SK-N-SH (cell line): ENCODE measurements around the gene ZNF467. TPM values are rescaled to one million over a fixed set of nuclear protein-coding genes. Genes with fewer than 3 reads are reported as not detected.

Experiments
- CTCF ChIA-PET: fragments of 300-600, 350-600 bp; formaldehyde crosslinking; extraction: SDS; loops from one replicate; lab custom pipeline; 2021; lab: Yijun Ruan, JAX
- POLR2A ChIA-PET: fragments of 350-600 bp; sonication (Branson Sonifier 250); formaldehyde crosslinking; extraction: SDS; loops from one replicate; lab custom pipeline; 2020; ENCODE audit warnings: antibody characterized with exemption, inconsistent platforms; lab: Yijun Ruan, JAX
- DNase-seq: peaks from one replicate; pipeline ENCODE4 v3.0.0; 2012
- H2AFZ ChIP-seq: fragments of 200-600 bp; sonication (generic); 2 replicates; pipeline ENCODE4 v1.8.1; 2016; ENCODE audit warnings: antibody characterized with exemption, mild to moderate bottlenecking, low read depth
- H3F3A ChIP-seq: fragments of 200-600 bp; sonication (generic); replicated peaks from 2 replicates; pipeline ENCODE3; 2016; ENCODE audit warnings: antibody characterized with exemption, mild to moderate bottlenecking; ENCODE audit not compliant: insufficient read depth
- H3K27ac ChIP-seq, 2 experiments: fragments of 200-500 bp in 1 of 2; fragments of 200-600 bp in 1 of 2; sonication (Bioruptor generic) in 1 of 2; sonication (generic), shearing (Covaris generic) in 1 of 2; 2 replicates each; pipeline versions ENCODE4 v1.5.1 to v1.6.1; 2014 to 2016; ENCODE audit warnings: low read depth in 2 of 2, inconsistent platforms in 1 of 2, low read length in 1 of 2, mild to moderate bottlenecking in 1 of 2, mixed read lengths in 1 of 2
- H3K27me3 ChIP-seq: fragments of 200-600 bp; sonication (generic), shearing (Covaris generic); 2 replicates; pipeline ENCODE4 v1.6.1; 2016; ENCODE audit warnings: mixed run types; ENCODE audit not compliant: insufficient read depth
- H3K36me3 ChIP-seq, 2 experiments: fragments of 200-500 bp in 1 of 2; fragments of 200-600 bp in 1 of 2; sonication (Bioruptor generic) in 1 of 2; sonication (generic) in 1 of 2; replicated peaks in 1 of 2; 2 replicates each; pipeline versions ENCODE3 to v1.5.1; 2014 to 2016; ENCODE audit warnings: low read length in 1 of 2, mild to moderate bottlenecking in 1 of 2; ENCODE audit not compliant: insufficient read depth in 2 of 2, control insufficient read depth in 1 of 2
- H3K4me1 ChIP-seq, 2 experiments: fragments of 200-500 bp in 1 of 2; fragments of 200-600 bp in 1 of 2; sonication (Bioruptor generic) in 1 of 2; sonication (generic), shearing (Covaris generic) in 1 of 2; 2 replicates each; pipeline versions ENCODE4 v1.5.1 to v1.6.1; 2014 to 2016; ENCODE audit warnings: low read depth in 1 of 2, low read length in 1 of 2, mixed run types in 1 of 2; ENCODE audit not compliant: insufficient read depth in 2 of 2, control insufficient read depth in 1 of 2
- H3K4me2 ChIP-seq: fragments of 200-600 bp; sonication (generic), shearing (Covaris generic); 2 replicates; pipeline ENCODE4 v1.6.1; 2017; ENCODE audit warnings: mixed run types
- H3K4me3 ChIP-seq, 2 experiments: fragments of 200-500 bp in 1 of 2; fragments of 200-600 bp in 1 of 2; sonication (Bioruptor generic) in 1 of 2; sonication (generic), shearing (Covaris generic) in 1 of 2; 2 replicates each; pipeline versions ENCODE4 v1.5.1 to v1.8.1; 2014 to 2016; ENCODE audit warnings: low read depth in 2 of 2, inconsistent platforms in 1 of 2, low read length in 1 of 2, mild to moderate bottlenecking in 1 of 2, mixed read lengths in 1 of 2, moderate library complexity in 1 of 2
- H3K79me2 ChIP-seq: fragments of 200-600 bp; sonication (generic); 2 replicates; pipeline ENCODE4 v1.8.1; 2017; ENCODE audit warnings: mild to moderate bottlenecking; ENCODE audit not compliant: insufficient read depth
- H3K9ac ChIP-seq: fragments of 200-600 bp; sonication (generic); 2 replicates; pipeline ENCODE4 v1.6.1; 2017; ENCODE audit warnings: mixed run types
- H3K9me2 ChIP-seq: fragments of 200-600 bp; sonication (generic); 2 replicates; pipeline ENCODE4 v1.6.1; 2017; ENCODE audit warnings: mixed run types
- H3K9me3 ChIP-seq: fragments of 200-600 bp; sonication (generic); 2 replicates; pipeline ENCODE4 v1.6.1; 2017; ENCODE audit warnings: mixed run types, mild to moderate bottlenecking, moderate library complexity
- H4K20me1 ChIP-seq: fragments of 200-600 bp; sonication (generic); 2 replicates; pipeline ENCODE4 v1.6.1; 2017; ENCODE audit warnings: mild to moderate bottlenecking, mixed run types; ENCODE audit not compliant: insufficient read depth
- CHD2 ChIP-seq: fragments of 150-350 bp; IDR thresholded peaks from 2 replicates; pipeline ENCODE4 v1.6.1; 2018; ENCODE audit warnings: low read length; ENCODE audit not compliant: partially characterized antibody
- EZH2phosphoT487 ChIP-seq: fragments of 200-600 bp; sonication (generic); IDR thresholded peaks from 2 replicates; pipeline ENCODE4 v1.6.1; 2017; ENCODE audit warnings: low read depth, mixed run types, mild to moderate bottlenecking, antibody characterized with exemption, moderate library complexity, borderline replicate concordance
- FOXJ3 ChIP-seq: sonication (generic); formaldehyde crosslinking; IDR thresholded peaks from 2 replicates; pipeline ENCODE4 v1.5.1; 2020; ENCODE audit warnings: mild to moderate bottlenecking, missing genetic modification reagents
- GATA2 ChIP-seq: sonication (generic); formaldehyde crosslinking; IDR thresholded peaks from 2 replicates; pipeline ENCODE4 v1.5.0; 2020; ENCODE audit warnings: mild to moderate bottlenecking, missing genetic modification reagents
- MEF2A ChIP-seq: IDR thresholded peaks from 2 replicates; pipeline ENCODE4 v1.4.0; 2012; ENCODE audit warnings: low read depth, borderline replicate concordance
- MXI1 ChIP-seq: IDR thresholded peaks from 2 replicates; pipeline ENCODE4 v1.6.1; 2012; ENCODE audit warnings: mild to moderate bottlenecking, low read depth, low read length, improper control_type of control experiment
- NFIC ChIP-seq: IDR thresholded peaks from 2 replicates; pipeline ENCODE4 v1.4.0; 2012; ENCODE audit warnings: borderline replicate concordance
- POLR2AphosphoS5 ChIP-seq: IDR thresholded peaks from 2 replicates; pipeline ENCODE4 v1.6.1; 2012; ENCODE audit warnings: low read depth, low read length
- RCOR1 ChIP-seq: fragments of 150-350 bp; IDR thresholded peaks from 2 replicates; pipeline ENCODE4 v1.6.1; 2017; ENCODE audit warnings: antibody characterized with exemption, low read length
- TEAD4 ChIP-seq: IDR thresholded peaks from 2 replicates; pipeline ENCODE4 v1.4.0; 2012; ENCODE audit warnings: mild to moderate bottlenecking, borderline replicate concordance; ENCODE audit not compliant: insufficient read depth
- WGBS: methylation state at CpG from one replicate; pipeline ENCODE4 v1.1.6; 2017; ENCODE audit warnings: low lambda C conversion rate; 5-methylcytosine and 5-hydroxymethylcytosine counted together
- polyA plus RNA-seq, 3 experiments: library from polyadenylated mRNA; depleted of rRNA; stranded (reverse); fragments of >200 nt; gene quantifications; 2 replicates each; pipeline ENCODE4 v1.2.3, GENCODE V29; 2012
- TF ChIP-seq, protein P1 (sequence below): IDR thresholded peaks from 2 replicates; pipeline ENCODE4 v1.4.0; 2012; ENCODE audit warnings: low read depth, borderline replicate concordance
- TF ChIP-seq, protein P2 (sequence below): IDR thresholded peaks from 2 replicates; pipeline ENCODE4 v1.4.0; 2012; ENCODE audit warnings: low read depth, borderline replicate concordance
- TF ChIP-seq, protein P3 (sequence below): IDR thresholded peaks from 2 replicates; pipeline ENCODE4 v1.4.0; 2012; ENCODE audit warnings: low read depth
- TF ChIP-seq, protein P4 (sequence below): fragments of 200-600 bp; sonication (generic); IDR thresholded peaks from 2 replicates; pipeline ENCODE4 v1.6.1; 2017; ENCODE audit warnings: antibody characterized with exemption, mild to moderate bottlenecking, moderate library complexity
- TF ChIP-seq, protein P5 (sequence below): IDR thresholded peaks from 2 replicates; pipeline ENCODE4 v1.6.1; 2012; ENCODE audit warnings: mild to moderate bottlenecking, low read depth, low read length, moderate library complexity

ZNF467 gene
- polyA plus RNA-seq, 1 of the 3 experiments (the other 2 are of a cell fraction) = 4.1 TPM

DNA sequence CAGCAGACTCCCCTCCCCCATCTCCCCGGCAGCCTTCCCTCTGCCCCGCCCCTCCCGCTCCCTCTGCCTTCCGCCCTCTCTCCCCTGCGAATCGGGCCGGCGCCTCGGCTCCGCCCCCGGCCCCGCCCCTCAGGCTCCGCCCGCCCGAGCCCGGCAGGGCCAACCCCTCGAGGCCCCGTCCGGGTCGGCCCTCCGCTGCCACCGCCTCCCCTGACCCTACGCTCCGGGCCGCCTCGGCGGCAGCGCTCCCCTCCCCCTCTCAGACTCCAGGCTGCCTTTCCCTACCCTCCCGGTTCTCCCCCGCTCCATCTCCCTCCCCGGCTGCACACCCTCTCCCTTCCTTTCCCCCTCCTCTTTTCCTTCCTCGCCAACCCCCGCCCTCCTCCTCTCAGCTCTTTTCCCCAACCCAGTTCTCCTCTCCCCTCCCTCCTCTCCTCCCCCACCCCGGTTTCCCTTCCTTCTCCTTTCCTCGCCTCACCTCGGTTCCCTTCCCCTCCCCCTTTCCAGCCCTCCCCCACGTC is 1.6 kb downstream of the ZNF467 start:
- peak overlapping the region; percentile 43; the same call in 1 of the 2 replicates for H3K9ac ChIP-seq
- POLR2A ChIA-PET = interaction anchor here (0.6 to 0.8 kb wide), 2 partner anchors 18 to 1391 kb away, joined by 3 to 5 read pairs; no protein-coding TSS in a partner anchor
- WGBS = 2% methylated on average over 36 of the region's 37 CpGs
- TF ChIP-seq, protein P1, sequence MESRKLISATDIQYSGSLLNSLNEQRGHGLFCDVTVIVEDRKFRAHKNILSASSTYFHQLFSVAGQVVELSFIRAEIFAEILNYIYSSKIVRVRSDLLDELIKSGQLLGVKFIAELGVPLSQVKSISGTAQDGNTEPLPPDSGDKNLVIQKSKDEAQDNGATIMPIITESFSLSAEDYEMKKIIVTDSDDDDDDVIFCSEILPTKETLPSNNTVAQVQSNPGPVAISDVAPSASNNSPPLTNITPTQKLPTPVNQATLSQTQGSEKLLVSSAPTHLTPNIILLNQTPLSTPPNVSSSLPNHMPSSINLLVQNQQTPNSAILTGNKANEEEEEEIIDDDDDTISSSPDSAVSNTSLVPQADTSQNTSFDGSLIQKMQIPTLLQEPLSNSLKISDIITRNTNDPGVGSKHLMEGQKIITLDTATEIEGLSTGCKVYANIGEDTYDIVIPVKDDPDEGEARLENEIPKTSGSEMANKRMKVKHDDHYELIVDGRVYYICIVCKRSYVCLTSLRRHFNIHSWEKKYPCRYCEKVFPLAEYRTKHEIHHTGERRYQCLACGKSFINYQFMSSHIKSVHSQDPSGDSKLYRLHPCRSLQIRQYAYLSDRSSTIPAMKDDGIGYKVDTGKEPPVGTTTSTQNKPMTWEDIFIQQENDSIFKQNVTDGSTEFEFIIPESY = no peak
- TF ChIP-seq, protein P2, sequence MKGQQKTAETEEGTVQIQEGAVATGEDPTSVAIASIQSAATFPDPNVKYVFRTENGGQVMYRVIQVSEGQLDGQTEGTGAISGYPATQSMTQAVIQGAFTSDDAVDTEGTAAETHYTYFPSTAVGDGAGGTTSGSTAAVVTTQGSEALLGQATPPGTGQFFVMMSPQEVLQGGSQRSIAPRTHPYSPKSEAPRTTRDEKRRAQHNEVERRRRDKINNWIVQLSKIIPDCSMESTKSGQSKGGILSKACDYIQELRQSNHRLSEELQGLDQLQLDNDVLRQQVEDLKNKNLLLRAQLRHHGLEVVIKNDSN = no peak
- TF ChIP-seq MXI1 (peak; percentile 41; the same call in 1 of the 2 replicates), POLR2AphosphoS5 (peak; percentile 35; the same call in 1 of the 2 replicates), RCOR1 (no peak), CHD2 (peak; percentile 94)
- TF ChIP-seq, protein P3, sequence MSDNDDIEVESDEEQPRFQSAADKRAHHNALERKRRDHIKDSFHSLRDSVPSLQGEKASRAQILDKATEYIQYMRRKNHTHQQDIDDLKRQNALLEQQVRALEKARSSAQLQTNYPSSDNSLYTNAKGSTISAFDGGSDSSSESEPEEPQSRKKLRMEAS = no peak; the same call in 1 of the 2 replicates
- peaks cover 21% of the 10 kb centered on the region for H3K27me3 ChIP-seq
- no peaks in the 10 kb centered on the region for H4K20me1 ChIP-seq
- H2AFZ ChIP-seq = 0 out of 2 replicates have a peak overlapping the region, but pooled peaks have one; percentile 63
- H3F3A ChIP-seq = peaks cover 14% of the 10 kb centered on the region
- no peaks in the 10 kb centered on the region for H3K9me2 ChIP-seq
- DNase-seq = peak; percentile 99
- CTCF ChIA-PET = interaction anchor here (0.9 to 12.5 kb wide), 13 partner anchors 10 to 510 kb away, joined by 3 to 132 read pairs (median 4); partner anchors contain the start of gene ZNF783
- peaks cover 4 to 33% of the 10 kb centered on the region in 2 experiments; a peak in 1 of 4 replicates for H3K4me1 ChIP-seq
- no peaks in the 10 kb centered on the region for H3K9me3 ChIP-seq
- H3K27ac ChIP-seq = peak overlapping the region in 1 of 2 experiments; percentile 74; a peak in 1 of 4 replicates
- no peaks in the 10 kb centered on the region for H3K79me2 ChIP-seq
- peaks cover 0 to 7% of the 10 kb centered on the region in 2 experiments for H3K36me3 ChIP-seq
- peak overlapping the region; percentile 61 to 65 for H3K4me3 ChIP-seq
- peak overlapping the region; percentile 92 for H3K4me2 ChIP-seq

DNA sequence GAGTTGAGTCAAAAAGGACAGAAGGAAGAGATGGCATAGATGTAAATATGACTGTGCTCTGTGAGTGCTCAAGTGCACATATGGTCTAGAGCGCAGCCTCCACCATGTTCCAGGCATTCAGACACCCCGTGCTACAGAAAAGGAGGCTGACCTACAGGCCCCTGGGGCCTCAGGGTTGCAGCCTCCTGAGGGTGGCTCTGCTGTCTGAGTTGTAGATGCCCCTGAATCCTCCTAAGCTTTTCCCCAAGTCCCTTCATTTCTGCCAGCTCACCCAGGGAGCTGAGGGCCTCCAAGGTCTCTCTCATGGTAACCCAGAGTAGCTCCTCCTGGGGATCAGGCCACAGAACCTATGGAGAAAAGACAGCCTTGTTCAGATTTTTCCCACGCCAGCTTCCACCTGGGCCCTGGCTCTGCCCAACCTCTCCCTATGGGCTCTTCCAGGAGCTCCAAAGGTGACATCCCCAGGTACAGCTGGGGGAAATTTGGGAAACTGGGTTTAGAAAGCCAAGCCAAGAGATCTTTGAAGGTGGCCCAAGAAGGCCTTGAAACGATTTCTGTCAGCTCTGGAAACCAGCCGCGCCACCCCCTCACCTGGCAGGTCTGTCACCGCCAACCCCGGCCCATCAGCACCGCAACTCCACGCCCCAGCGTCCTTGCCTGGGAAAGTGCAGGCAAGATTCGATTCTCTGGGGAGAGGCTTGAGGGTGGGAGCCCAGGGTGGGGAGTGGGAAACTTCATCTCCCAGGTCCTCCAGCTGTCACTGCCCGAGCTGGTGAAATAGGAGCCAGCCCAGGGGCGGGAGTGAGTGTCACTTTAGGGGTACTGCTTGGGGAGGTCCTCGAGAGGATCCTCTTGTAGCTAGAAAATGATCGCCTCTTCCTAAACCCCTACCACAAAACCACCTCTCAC is 2.4 kb downstream of the ZNF467 start:
- peak overlapping the region; percentile 42 to 61; a peak in 3 of 4 replicates for H3K4me3 ChIP-seq
- POLR2A ChIA-PET = no interaction called here
- DNase-seq = no peak
- TF ChIP-seq, protein P4, sequence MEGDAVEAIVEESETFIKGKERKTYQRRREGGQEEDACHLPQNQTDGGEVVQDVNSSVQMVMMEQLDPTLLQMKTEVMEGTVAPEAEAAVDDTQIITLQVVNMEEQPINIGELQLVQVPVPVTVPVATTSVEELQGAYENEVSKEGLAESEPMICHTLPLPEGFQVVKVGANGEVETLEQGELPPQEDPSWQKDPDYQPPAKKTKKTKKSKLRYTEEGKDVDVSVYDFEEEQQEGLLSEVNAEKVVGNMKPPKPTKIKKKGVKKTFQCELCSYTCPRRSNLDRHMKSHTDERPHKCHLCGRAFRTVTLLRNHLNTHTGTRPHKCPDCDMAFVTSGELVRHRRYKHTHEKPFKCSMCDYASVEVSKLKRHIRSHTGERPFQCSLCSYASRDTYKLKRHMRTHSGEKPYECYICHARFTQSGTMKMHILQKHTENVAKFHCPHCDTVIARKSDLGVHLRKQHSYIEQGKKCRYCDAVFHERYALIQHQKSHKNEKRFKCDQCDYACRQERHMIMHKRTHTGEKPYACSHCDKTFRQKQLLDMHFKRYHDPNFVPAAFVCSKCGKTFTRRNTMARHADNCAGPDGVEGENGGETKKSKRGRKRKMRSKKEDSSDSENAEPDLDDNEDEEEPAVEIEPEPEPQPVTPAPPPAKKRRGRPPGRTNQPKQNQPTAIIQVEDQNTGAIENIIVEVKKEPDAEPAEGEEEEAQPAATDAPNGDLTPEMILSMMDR = no peak
- TF ChIP-seq GATA2 (no peak), TEAD4 (no peak), MEF2A (no peak), FOXJ3 (CRISPR knock-in tag) (no peak), NFIC (no peak), EZH2phosphoT487 (no peak)
- TF ChIP-seq, protein P5, sequence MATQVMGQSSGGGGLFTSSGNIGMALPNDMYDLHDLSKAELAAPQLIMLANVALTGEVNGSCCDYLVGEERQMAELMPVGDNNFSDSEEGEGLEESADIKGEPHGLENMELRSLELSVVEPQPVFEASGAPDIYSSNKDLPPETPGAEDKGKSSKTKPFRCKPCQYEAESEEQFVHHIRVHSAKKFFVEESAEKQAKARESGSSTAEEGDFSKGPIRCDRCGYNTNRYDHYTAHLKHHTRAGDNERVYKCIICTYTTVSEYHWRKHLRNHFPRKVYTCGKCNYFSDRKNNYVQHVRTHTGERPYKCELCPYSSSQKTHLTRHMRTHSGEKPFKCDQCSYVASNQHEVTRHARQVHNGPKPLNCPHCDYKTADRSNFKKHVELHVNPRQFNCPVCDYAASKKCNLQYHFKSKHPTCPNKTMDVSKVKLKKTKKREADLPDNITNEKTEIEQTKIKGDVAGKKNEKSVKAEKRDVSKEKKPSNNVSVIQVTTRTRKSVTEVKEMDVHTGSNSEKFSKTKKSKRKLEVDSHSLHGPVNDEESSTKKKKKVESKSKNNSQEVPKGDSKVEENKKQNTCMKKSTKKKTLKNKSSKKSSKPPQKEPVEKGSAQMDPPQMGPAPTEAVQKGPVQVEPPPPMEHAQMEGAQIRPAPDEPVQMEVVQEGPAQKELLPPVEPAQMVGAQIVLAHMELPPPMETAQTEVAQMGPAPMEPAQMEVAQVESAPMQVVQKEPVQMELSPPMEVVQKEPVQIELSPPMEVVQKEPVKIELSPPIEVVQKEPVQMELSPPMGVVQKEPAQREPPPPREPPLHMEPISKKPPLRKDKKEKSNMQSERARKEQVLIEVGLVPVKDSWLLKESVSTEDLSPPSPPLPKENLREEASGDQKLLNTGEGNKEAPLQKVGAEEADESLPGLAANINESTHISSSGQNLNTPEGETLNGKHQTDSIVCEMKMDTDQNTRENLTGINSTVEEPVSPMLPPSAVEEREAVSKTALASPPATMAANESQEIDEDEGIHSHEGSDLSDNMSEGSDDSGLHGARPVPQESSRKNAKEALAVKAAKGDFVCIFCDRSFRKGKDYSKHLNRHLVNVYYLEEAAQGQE = no peak

More for the DNA sequence above, 2.4 kb downstream of the ZNF467 start:
- no peak overlapping the region for H3K9ac ChIP-seq
- H3K4me1 ChIP-seq = peaks cover 4 to 25% of the 10 kb centered on the region in 2 experiments; a peak in 1 of 4 replicates
- H3K27ac ChIP-seq = peak overlapping the region in 1 of 2 experiments; percentile 48; a peak in 1 of 4 replicates
- H4K20me1 ChIP-seq = no peaks in the 10 kb centered on the region
- peak overlapping the region; percentile 81; the same call in 1 of the 2 replicates for H2AFZ ChIP-seq
- H3K79me2 ChIP-seq = no peaks in the 10 kb centered on the region
- peaks cover 14% of the 10 kb centered on the region for H3F3A ChIP-seq
- WGBS = 39% methylated on average over 16 of the region's 16 CpGs
- H3K9me2 ChIP-seq = no peaks in the 10 kb centered on the region
- no peaks in the 10 kb centered on the region for H3K9me3 ChIP-seq
- H3K4me2 ChIP-seq = peak overlapping the region; percentile 92
- H3K27me3 ChIP-seq = peaks cover 29% of the 10 kb centered on the region
- CTCF ChIA-PET = interaction anchor here (0.9 to 12.5 kb wide), 11 partner anchors 9 to 509 kb away, joined by 3 to 132 read pairs (median 4); partner anchors contain the start of gene ZNF783
- peaks cover 0 to 7% of the 10 kb centered on the region in 2 experiments for H3K36me3 ChIP-seq
